Measurements from ENCODE around the gene CCDC77.

CCDC77 gene

GRCh38 chr12:452667-453210, 51.3 kb downstream of the CCDC77 start:
- peak; percentile 81 for DNase-seq (ENCODE audit: low spot score)

- no peak for DNase-seq (ENCODE audit: low spot score)
Observed at GRCh38 chr12:454833-455232, 53.4 kb downstream of the CCDC77 start.

GRCh38 chr12:455821-456220, 54.4 kb downstream of the CCDC77 start:
- DNase-seq (ENCODE audit: low spot score) = no peak

- DNase-seq (ENCODE audit: low spot score) = peak; percentile 46
Observed at GRCh38 chr12:457676-458075, 56.2 kb downstream of the CCDC77 start.

GRCh38 chr12:459050-459429, 57.6 kb downstream of the CCDC77 start:
- DNase-seq (ENCODE audit: low spot score) = no peak

GRCh38 chr12:459430-460258, 58.2 kb downstream of the CCDC77 start, which contains the start of gene B4GALNT3:
Gene B4GALNT3, plus strand, starts transcription at chr12:459939. Its CDS starts 438 bp downstream, at chr12:460377.
- peak; percentile 8 for DNase-seq (ENCODE audit: low spot score)

GRCh38 chr12:460261-461230, 59.1 kb downstream of the CCDC77 start:
- DNase-seq (ENCODE audit: low spot score) = peak; percentile 19

- DNase-seq (ENCODE audit: low spot score) = no peak
Observed at GRCh38 chr12:461425-461824, 60.0 kb downstream of the CCDC77 start.

- no peak for DNase-seq (ENCODE audit: low spot score)
Observed at GRCh38 chr12:462936-463705, 61.7 kb downstream of the CCDC77 start.

- no peak for DNase-seq (ENCODE audit: low spot score)
Observed at GRCh38 chr12:464484-465267, 63.2 kb downstream of the CCDC77 start.

- no peak for DNase-seq (ENCODE audit: low spot score)
Observed at GRCh38 chr12:466039-466438, 64.6 kb downstream of the CCDC77 start.

- no peak for DNase-seq (ENCODE audit: low spot score)
Observed at GRCh38 chr12:466762-467161, 65.3 kb downstream of the CCDC77 start.

- DNase-seq (ENCODE audit: low spot score) = no peak
Observed at GRCh38 chr12:467591-467990, 66.1 kb downstream of the CCDC77 start.

- DNase-seq (ENCODE audit: low spot score) = no peak
Observed at GRCh38 chr12:468671-469389, 67.4 kb downstream of the CCDC77 start.

GRCh38 chr12:470133-470532, 68.7 kb downstream of the CCDC77 start:
- DNase-seq (ENCODE audit: low spot score) = no peak

GRCh38 chr12:473198-473597, 71.8 kb downstream of the CCDC77 start:
- DNase-seq (ENCODE audit: low spot score) = no peak

GRCh38 chr12:473863-474577, 72.6 kb downstream of the CCDC77 start:
- DNase-seq (ENCODE audit: low spot score) = no peak

- DNase-seq (ENCODE audit: low spot score) = no peak
Observed at GRCh38 chr12:475286-475685, 73.8 kb downstream of the CCDC77 start.

- DNase-seq (ENCODE audit: low spot score) = no peak
Observed at GRCh38 chr12:479161-479560, 77.7 kb downstream of the CCDC77 start.

Data from activated CD4-positive, alpha-beta T cell treated with anti-CD3 and anti-CD28 coated beads, Interleukin-2, Interleukin-4, amounts not matched to agents 100 ng/mL and 50 ng/mL, durations not matched to agents 16 hours and 8 hours (primary cell).